ENCODE data around the gene THBS3. TPM values are rescaled to one million over a fixed set of nuclear protein-coding genes. Genes with fewer than 3 reads are reported as not detected.

The THBS3 gene
- total and polyA plus RNA-seq, 9 of the 15 experiments (the other 6 are each of a cell fraction or from before 2014, with no cell fraction given), result 0.59 to 8.3 (median 3.2) TPM

- TF ChIP-seq BRF2 (IDR thresholded peaks at IDR 0.05; ENCODE audit: borderline replicate concordance, insufficient read depth, insufficient read length) (no peak), ETV1 (tag; conservative IDR thresholded peaks at IDR 0.05; ENCODE audit: low read depth) (peak; percentile 74), CHD4 (IDR thresholded peaks at IDR 0.05; ENCODE audit: insufficient read depth, insufficient replicate concordance, low read depth, low read length, poor library complexity, severe bottlenecking) (no peak), ZNF609 (CRISPR knock-in tag; IDR thresholded peaks at IDR 0.05; ENCODE audit: borderline replicate concordance) (no peak), CTCF (IDR thresholded peaks at IDR 0.05 in 2 of 3, conservative IDR thresholded peaks at IDR 0.05 in 1 of 3; ENCODE audit: insufficient read depth in 2 of 3, low read depth in 1 of 3, low read length in 3 of 3) (peak; percentile 80 to 91 (median 85)), MLLT1 (IDR thresholded peaks at IDR 0.05) (peak; percentile 37 to 58; a peak in 3 of 4 replicates), GABPB1 (CRISPR knock-in tag; IDR thresholded peaks at IDR 0.05) (peak; percentile 72), FOXO4 (CRISPR knock-in tag; IDR thresholded peaks at IDR 0.05) (no peak), ZNF408 (CRISPR knock-in tag; IDR thresholded peaks at IDR 0.05; ENCODE audit: low read depth) (no peak), LCOR (CRISPR knock-in tag; IDR thresholded peaks at IDR 0.05) (0 out of 2 replicates have a peak, but pooled peaks have one; percentile 44), HLTF (IDR thresholded peaks at IDR 0.05) (peak; percentile 90)
Measured at GRCh38 chr1:155226188-155226909, 18.7 kb upstream of the THBS3 start (continued).
